Measurements from ENCODE around the gene MYO16.

MYO16 gene

DNA sequence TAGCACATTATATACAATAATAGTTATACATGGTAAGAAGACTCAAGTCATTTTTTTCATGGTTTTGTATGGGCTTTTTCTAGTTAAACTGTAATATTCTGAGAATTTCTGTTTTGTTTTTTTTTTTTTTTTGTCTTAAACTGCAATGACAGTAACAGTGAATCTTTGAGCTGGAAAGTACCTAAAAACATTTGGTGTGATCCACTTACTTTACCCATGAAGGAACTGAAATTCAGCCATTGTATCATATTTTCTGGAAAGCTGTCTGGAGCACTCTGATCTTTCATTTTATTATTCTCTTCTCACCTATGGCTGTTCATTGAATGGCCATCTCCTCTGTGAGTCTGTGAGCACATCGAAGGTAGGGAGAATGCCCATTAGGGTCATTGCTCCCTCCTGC lies 37.8 kb downstream of the MYO16 start:
- no peak for DNase-seq

DNA sequence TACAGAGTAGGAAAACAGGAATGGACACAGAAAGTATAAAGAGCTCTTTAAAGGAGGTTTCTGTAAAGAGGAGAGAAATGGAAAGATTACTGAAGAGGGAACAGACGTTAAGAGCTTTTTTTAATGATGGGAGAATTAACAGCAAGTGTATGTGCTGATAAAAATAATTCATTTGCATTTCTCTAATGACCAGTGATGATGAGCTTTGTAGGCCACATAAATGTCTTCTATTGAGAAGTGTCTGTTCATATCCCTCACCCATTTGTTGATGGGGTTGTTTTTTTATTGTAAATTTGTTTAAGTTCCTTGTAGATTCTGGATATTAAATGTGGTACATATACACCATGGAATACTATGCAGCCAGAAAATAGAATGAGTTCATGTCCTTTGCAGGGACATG lies 40.0 kb downstream of the MYO16 start:
- no peak for DNase-seq

- no peak for DNase-seq
These were observed 44.9 kb downstream of the MYO16 start for GRCh38 chr13:108674346-108674745.

DNA sequence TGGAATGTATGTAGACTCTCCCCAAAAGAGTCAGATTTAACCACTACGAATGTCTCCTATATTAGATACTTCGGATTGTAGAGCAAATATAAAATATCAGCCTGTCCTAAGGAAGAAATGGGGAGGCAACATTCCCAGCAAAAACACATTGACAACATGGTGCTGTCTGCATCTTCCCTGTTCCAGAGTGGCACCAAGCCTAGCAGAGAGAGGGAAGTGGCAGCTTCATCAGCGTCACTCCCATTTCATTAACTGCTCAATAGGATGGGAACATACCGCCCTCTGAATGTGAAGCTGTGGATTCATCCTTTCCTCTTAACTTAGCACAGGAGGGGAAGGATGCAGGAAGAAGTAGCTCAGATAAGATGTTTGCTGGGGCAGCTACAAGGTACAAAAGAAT lies 45.4 kb downstream of the MYO16 start:
- DNase-seq: no peak

DNA sequence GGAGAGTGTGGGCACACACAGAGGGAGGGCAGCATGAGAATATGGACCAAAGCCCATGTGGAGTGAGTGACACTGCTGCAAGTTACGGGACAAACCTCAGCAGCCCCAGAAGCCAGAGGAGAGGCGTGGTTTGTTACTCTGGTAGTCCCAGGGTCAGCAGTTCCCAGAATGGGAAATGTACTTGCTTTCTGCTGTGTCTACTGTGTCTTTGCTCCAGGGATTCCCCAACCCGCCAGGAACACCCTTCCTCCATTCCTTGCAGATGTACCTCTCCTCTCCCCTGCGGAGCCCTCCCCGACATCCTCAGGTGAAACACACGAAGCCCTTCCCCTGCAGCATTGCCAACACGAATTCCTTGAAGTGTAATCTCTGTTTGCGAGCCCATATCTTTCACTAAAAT lies 47.2 kb downstream of the MYO16 start:
- no peak for DNase-seq

- DNase-seq: no peak
These were observed 48.4 kb downstream of the MYO16 start for GRCh38 chr13:108677806-108678205.

GRCh38 chr13:108680011-108680410 lies 50.6 kb downstream of the MYO16 start:
- no peak for DNase-seq

GRCh38 chr13:108681986-108682575 lies 52.7 kb downstream of the MYO16 start:
- DNase-seq: no peak

DNA sequence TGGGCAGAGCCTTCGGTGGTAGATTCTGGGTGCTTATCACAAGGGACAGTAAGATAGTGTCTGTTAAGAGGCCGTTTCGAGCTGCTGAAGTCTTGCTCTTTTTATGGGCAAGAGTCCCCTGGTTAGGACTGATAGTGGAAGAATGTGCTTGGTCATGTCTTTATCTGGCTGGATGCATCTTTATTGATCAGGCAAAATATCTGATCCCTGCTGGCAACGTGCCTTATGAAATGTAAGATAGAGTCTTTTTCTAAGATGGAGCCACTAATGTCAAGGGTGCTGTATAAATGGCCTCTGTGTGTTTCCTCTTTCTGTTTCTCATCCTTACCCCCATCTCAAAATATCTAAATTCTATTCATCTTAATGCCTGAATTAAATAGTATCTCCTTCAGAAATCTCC lies 53.3 kb downstream of the MYO16 start:
- DNase-seq: no peak

DNA sequence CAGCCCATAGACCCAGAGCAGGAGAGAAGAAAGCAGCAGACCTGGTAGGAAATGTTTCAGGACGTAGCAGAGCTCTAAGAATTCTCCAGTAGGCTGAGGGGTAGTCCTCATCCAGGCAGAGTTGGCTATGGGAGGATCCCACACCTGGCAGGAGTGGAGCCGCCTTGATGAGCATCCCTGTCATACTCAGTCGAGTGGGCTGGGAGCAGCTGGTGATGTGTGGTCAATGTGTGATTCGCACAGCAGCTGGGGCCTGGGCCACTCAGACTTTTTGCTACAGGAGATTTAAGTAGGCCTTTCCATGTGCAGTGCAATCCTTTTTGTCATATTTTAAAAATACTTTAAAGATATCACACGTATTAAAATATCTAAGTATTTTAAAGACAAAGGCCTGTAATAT lies 56.6 kb downstream of the MYO16 start:
- DNase-seq: no peak

GRCh38 chr13:108690726-108691125 lies 61.3 kb downstream of the MYO16 start:
- no peak for DNase-seq

GRCh38 chr13:108700422-108701170 lies 71.2 kb downstream of the MYO16 start:
- DNase-seq: no peak

DNA sequence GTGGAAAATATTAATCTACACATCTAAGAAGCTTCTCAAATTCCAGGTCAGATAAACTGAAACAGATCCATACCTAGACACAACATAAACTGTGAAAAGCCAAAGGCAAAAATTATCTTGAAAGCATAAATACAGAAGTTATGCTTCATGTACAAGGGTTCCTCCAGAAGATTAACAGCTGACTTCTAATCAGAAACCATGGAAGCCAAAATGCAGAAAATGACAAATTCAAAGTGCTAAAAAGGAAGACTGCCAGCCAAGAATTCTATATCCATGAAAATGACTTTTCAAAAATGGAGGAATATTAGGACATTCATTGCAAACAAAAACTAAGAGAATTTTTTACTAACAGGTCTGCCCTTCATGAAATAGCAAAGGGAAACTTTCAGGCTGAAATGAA lies 72.8 kb downstream of the MYO16 start:
- no peak for DNase-seq

GRCh38 chr13:108705031-108705430 lies 75.6 kb downstream of the MYO16 start:
- no peak for DNase-seq

DNA sequence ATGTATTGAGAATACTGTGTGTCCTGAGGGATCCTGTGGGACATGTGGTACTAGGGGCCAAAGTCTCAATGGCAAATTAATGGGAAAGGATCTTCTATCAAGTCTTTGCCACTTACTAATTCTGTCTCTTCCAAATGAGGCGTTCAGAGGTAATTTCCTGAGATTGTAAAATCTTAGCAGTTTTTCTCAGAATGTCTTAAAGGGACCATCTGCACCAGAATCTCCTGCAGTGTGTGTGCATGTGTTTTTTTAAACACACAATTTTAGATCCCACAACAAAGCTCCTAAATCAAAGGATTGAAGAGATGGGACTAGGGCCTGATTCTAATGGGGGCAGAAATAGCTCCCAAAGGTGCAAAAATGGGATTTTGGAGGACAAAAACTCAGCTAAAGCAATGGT lies 78.2 kb downstream of the MYO16 start:
- no peak for DNase-seq

- DNase-seq: no peak
These were observed 79.5 kb downstream of the MYO16 start for GRCh38 chr13:108708921-108709320.

DNA sequence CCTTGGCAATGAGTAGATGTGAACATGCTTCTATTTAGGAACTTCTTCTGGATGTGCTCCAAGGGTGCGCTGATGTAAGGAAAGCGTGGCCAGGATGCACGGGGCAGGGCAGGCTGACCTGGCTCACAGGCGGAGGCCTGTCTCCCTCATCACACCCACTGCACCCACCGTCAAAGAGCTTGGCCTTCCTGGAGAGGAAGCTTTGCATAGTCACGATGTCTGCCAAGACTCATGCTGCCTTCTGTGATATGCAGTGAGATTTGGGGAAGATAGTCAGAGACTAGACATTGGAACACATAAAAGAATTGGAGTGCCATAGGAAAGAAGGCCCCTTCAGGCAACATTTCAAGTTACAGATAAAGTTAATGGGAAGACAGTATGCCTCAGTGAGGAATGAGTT lies 82.0 kb downstream of the MYO16 start:
- no peak for DNase-seq

- DNase-seq: no peak
These were observed 96.1 kb downstream of the MYO16 start for GRCh38 chr13:108725471-108725870.

DNA sequence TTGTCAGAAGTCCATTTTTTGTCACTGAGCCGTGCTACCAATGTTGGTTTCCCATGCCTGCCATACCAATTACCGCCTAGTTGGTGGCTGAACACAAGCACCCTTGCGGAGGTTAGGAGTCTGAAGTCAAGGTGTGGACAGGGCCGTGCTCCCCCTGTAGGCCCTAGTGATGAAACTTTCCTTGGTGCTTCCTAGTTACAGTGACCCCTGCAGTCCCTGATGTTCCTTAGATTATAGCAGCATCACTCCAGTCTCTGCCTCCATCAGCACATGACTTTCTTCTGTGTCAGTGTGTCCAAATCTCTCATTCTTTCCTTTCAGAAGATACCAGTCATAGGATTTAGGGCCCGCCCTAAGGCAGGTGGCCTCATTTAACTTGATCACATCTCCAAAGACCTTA lies 99.0 kb downstream of the MYO16 start:
- no peak for DNase-seq

- DNase-seq: no peak
These were observed 103.7 kb downstream of the MYO16 start for GRCh38 chr13:108733022-108733560.

DNA sequence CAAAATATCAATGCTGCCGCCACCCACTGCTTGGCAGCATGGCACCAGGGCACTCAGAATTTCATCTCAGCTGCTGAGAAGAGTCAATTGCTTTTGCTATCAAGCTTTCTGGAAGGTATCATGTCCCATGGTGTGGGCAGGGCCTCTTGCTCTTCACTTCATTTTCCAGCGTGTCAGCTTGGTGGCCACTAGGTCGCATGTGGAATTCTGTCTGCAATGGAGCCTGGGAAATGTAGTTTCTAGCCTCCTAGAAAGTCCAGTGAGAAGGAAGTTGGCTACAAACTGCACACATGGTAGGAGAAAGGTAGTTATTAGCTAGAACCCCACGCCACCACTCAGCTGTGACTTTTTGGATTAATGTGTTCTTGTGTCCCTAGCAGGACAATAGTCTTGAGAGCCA lies 105.3 kb downstream of the MYO16 start:
- no peak for DNase-seq

DNA sequence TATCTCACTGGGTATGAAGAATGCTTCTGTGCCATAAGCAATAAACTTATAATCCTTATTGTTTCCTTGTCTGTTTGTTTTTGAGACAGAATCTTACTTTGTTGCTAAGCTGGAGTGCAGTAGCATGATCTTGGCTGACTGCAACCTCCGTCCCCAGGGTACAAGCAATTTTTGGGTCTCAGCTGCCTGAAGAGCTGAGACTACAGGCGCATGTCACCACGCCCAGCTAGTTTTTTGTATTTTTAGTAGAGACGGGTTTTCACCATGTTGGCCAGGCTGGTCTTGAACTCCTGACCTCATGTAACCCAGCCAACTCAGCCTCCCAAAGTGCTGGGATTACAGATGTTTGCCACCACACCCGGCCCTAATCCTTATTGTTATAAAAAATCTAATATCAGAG lies 112.5 kb downstream of the MYO16 start:
- DNase-seq: no peak

DNA sequence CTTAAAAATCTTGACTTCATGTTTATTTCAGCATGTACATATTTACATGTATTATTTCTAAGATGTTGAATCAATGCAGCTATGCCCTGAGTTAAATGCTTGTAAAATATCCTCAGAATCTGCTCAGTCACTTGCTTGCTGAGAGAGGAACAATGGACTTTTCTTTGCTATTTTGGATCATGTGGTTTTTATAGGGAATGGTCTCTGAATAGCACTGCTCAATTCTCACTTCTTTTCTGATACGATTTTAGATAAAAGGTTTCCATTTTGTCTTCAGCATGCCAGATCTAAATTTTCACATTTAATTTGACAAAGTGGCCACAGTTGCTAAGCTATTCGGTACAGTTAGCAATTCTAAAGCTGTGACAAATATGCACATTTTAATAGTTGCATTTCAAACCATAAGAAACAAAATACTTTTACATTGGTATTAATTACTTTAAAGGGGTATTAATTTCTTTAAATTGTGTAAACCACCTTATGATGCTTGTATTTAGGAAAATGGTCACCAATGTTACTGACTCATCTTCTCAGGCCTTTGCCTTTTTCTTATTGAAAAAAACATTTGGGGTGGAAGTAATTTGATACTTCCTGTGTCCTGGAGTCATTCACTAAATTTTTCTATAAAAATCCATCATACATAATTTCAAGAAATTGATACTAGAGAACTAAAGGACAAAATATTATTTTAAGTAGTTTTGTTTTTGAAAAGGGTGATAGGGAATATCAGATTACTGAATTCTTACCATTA lies 113.5 kb downstream of the MYO16 start:
- DNase-seq: no peak

DNA sequence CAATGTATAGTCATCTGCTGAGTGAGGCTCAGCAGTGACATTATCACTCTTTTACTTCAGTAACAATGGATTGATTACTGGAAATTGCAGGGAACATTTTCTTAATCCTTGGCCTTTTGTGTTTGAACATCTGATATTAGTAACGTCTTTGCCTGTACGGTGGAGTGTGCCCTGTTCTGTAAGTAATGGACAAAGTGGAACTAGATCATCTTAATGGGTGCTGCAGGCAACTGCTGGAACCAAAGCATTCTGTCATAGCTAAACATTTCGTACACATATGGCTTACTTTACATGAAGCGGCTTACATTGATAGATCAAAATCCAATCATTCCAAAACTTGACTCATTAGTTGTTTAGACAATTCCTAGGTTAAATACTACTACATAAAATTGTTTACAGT lies 114.1 kb downstream of the MYO16 start:
- DNase-seq: no peak
